Fibroblast of peridontal ligament (primary cell): ENCODE data around the gene UNC13D.

Experiments
- DNase-seq: peaks from one replicate; pipeline ENCODE4 v3.0.0-alpha.2; 2010; ENCODE audit errors: extremely low read depth

Gene UNC13D

GRCh38 chr17:75834279-75834920, 9.8 kb downstream of the UNC13D start:
- no peak for DNase-seq

GRCh38 chr17:75832652-75833400, 11.4 kb downstream of the UNC13D start:
- DNase-seq, result no peak

- DNase-seq, result peak; percentile 37
These were observed 12.0 kb downstream of the UNC13D start for GRCh38 chr17:75832164-75832651.

DNA sequence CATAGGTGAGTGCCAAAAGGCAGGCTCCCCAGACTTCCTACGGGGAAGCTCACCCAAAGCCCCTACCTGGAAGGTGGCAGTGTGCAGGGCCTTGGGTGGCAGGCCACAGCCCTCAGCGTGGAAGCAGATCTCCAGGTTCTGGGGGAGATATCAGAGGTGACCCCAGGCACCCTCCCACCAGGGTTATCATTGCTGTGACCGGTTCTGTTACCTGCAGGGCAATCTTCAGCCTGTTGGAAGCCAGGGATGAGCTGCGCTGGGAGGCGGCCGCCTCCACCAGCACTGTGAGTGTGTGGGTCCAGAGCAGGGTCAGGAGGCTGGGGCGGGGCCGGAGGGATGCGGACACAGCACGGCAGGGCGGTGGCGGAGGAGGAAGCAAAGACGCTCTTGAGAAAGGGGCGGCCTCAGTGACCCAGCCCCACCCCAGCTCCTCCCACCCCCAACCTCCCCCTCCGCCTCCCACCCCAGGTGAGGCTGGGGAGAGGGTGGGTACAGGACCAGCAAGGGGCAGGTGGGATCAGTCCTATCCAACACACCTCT, 13.1 kb downstream of the UNC13D start:
- DNase-seq, result no peak

GRCh38 chr17:75830164-75831031, 13.8 kb downstream of the UNC13D start:
- no peak for DNase-seq

DNA sequence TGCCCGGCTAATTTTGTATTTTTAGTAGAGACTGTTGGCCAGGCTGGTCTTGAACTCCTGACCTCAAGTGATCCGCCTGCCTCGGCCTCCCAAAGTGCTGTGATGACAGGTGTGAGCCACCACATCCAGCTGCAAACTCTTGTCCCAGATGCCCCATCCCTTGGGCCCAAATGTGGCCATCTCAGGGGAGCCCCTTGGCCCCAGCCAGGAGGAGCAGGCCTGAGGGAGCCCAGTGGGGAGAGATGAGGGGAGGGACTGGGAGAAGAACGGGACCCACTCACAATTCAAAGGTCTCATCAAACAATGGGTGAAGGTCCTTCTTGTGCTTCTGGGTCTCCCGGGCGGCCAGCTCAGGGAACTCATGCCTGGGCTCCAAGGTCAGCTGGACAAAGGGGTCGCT, 14.5 kb downstream of the UNC13D start:
- no peak for DNase-seq

GRCh38 chr17:75828741-75829140, 15.5 kb downstream of the UNC13D start:
- no peak for DNase-seq

- no peak for DNase-seq
These were observed 16.2 kb downstream of the UNC13D start for GRCh38 chr17:75828076-75828400.

DNA sequence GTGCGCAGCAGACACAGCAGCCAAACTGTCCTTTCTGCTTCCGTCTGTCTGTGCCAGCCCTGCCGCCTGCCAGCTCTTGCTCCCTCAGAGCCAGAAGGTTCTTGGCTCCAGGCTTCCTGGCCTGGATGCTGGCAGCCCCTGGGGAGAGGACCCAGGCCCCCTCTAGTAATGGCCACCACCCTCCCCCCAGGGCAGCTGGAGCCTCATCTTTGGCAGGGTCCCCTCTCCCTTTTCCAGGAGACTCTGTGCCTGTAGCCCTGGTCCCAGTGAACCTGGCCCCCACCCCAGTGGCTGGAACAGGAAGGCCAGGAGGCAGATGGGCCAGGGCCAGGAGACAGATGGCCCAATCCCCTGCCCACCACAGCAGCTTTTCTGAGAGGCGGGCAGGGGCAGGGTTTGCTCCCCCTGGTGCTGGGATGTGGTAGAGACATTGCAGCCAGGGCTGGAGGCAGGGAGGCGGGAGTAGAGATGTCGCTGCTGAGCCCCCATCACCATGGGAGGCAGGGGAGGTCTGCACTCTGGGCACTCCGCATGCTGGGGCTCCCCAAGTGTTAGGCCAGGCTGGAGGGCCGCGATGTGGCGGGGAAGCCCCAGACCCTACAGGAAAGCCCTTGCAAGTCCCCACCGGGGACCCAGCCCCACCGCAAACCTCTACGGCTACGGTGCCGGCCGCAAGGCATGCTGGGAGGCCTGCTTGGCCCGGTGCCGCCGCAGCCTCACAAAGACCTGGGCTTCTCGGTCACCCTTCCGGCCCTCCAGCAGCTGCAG, 16.7 kb downstream of the UNC13D start:
- DNase-seq, result peak; percentile 45

DNA sequence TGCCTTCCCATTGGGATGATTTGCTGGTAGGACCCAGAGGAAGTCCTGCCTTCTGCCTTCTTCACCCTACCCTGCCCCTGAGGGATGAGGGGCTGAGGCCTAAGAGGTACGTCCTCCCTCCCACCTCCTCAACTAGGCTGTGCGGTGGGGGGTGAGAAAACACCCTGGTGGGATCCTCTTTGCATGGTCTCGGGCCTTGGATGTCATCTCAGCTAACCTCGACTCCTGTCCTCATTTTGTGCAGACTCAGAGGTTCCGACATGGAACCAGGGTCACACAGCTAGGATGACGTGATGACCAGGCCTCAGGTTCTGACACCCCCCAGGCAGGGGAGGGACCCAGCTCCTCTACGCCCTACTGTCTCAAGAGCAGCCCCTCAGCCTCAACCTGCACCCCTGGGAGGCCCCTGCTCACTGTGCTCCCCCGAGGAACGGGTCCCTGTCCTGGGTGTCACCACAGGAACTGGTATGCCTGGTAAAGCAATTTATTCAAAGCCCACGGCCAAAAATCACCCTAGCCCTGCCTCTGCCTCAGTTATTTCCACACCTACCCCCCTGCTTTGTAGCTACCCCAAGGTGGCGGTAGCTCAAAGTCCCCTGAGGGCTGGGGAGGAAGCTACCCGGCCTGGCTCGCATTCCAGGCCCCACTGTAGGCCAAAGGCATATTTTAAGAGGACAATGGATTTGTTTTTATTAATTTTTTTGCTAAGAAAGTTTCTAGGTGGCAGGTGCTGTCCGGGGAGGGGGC, 17.5 kb downstream of the UNC13D start:
- DNase-seq, result no peak

- DNase-seq, result no peak
These were observed 18.3 kb downstream of the UNC13D start for GRCh38 chr17:75825748-75826370.

GRCh38 chr17:75825149-75825552, 19.1 kb downstream of the UNC13D start:
- no peak for DNase-seq

- DNase-seq, result no peak
These were observed 19.5 kb downstream of the UNC13D start for GRCh38 chr17:75824666-75825065.

DNA sequence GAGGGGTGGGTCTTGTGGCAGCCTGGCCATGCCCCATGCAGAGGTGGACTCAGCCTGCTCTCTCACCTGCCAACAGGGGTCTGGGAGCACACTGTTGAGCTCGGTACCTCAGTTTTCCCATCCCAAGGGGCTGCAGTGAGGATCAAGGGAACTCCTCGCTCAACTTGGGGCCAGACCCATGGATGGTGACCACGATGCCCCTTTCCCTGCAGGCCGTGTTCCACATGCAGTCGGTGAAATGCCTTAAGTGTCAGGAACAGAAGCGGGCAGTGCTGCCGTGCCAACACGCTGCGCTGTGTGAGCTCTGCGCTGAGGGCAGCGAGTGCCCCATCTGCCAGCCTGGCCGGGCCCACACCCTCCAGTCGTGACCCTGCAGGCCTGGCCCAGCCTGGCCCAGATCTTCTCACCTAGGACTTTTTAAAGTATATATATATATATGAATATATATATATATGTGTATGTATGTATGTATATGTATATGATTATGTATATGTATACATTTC, 20.1 kb downstream of the UNC13D start:
- no peak for DNase-seq

DNA sequence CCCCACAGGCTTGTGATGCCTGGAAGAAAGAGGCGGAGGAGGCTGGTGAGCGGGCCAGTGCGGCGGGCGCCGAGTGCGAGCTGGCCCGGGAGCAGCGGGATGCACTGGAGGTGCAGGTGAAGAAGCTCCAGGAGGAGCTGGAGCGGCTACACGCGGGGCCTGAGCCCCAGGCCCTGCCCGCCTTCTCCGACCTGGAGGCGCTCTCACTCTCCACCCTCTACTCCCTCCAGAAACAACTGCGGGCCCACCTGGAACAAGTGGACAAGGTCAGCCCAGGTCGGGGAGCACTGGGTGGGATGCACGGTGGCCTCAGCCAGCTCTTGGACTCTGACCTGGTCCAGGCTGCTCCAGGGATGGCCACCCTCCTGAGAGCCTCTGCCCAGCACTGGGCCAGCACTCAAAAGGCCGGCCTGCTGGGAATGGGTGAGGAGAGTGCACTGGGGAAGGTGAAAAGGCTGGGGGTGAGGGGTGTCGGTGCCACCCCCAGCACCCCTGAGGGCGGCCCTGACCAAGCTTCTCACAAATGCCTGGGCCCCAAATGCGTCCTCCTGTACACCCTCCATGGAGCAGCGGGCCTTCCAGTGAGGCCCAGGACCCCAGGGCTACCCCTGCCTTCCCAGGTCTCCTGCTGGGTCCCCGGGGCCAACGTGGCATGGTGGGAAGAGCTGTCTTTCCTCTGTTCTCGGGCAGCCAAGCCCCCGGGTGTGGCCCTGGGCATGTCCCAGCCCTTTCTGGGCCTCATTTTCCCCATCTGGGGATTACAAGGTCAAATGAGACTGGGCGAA, 20.8 kb downstream of the UNC13D start:
- DNase-seq, result no peak

DNA sequence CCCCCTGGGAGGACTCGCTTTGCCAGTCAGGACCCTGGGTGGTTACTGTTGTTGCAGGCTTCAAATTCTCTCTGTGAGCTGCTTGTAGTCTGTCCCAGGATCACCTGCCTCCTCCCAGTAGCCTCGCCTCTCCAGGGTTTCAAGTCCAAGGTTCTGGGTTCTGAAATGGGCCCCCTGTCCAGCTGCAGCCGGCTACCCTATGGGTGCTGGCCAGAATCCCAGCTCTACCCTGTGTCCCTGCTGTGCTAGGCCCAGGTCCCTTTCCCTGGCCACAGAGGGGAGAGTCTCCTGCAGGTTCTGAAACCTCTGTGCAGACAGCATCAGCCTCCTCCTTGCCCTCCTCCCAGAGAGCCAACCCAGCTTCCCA, 21.4 kb downstream of the UNC13D start:
- no peak for DNase-seq

GRCh38 chr17:75822119-75822799, 21.9 kb downstream of the UNC13D start:
- DNase-seq, result no peak

DNA sequence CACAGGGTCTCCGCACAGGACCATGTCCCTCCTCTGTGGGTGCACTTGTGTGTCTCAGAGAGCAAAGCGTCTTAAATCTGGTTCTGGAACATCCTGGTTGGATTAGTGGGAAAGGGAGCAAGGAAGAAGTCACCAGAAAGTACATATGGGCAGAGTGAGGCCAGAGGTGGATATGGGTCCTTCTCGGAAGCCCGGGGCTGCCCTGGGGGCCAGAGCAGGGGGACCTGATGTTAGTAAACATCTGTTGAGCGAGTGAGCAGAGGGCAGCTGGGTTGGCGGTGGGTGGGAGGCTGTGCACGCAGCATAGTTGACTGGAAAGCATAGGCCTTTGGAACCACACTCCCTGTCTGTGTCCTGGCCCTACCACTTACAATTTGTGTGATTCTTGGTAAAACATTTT, 22.7 kb downstream of the UNC13D start:
- no peak for DNase-seq
